Trophoblast cell (in vitro differentiated cells and primary cell): ENCODE measurements around the gene ATP8A2.

Source experiments
- DNase-seq, 2 donors: peaks; one replicate each; pipeline ENCODE4 v3.0.0-alpha.2; 2016
- H2AFZ ChIP-seq: 2 replicates; pipeline ENCODE4 v1.6.1; 2013; ENCODE audit warnings: low read length, moderate library complexity, mild to moderate bottlenecking; ENCODE audit not compliant: insufficient read depth, poor library complexity
- H2AK5ac ChIP-seq: 2 replicates; pipeline ENCODE4 v1.6.1; 2013; ENCODE audit warnings: mild to moderate bottlenecking, low read length
- H2BK120ac ChIP-seq: 2 replicates; pipeline ENCODE4 v1.6.1; 2013; ENCODE audit warnings: low read length, mild to moderate bottlenecking, moderate library complexity; ENCODE audit not compliant: insufficient read depth, poor library complexity
- H2BK12ac ChIP-seq: 2 replicates; pipeline ENCODE4 v1.6.1; 2013; ENCODE audit warnings: mild to moderate bottlenecking, low read length, moderate library complexity
- H2BK5ac ChIP-seq: 2 replicates; pipeline ENCODE4 v1.6.1; 2013; ENCODE audit warnings: low read length, low read depth, moderate library complexity, mild to moderate bottlenecking; ENCODE audit not compliant: poor library complexity
- H3K14ac ChIP-seq: 2 replicates; pipeline ENCODE4 v1.6.1; 2013; ENCODE audit warnings: mild to moderate bottlenecking, low read length
- H3K18ac ChIP-seq: 2 replicates; pipeline ENCODE4 v1.6.1; 2013; ENCODE audit warnings: mild to moderate bottlenecking, low read length
- H3K23ac ChIP-seq: 2 replicates; pipeline ENCODE4 v1.6.1; 2013; ENCODE audit warnings: low read length
- H3K27ac ChIP-seq: 2 replicates; pipeline ENCODE4 v1.5.1; 2013; ENCODE audit warnings: low read depth, mild to moderate bottlenecking, inconsistent platforms, low read length, moderate library complexity
- H3K27me3 ChIP-seq: 2 replicates; pipeline ENCODE4 v1.6.1; 2013; ENCODE audit warnings: inconsistent platforms, mild to moderate bottlenecking, low read length, moderate library complexity; ENCODE audit not compliant: insufficient read depth
- H3K36me3 ChIP-seq, 2 experiments: 1 replicate in 1 of 2; 2 replicates in 1 of 2; pipeline ENCODE4 v1.6.1; 2013; ENCODE audit warnings: low read length in 2 of 2, mild to moderate bottlenecking in 2 of 2, moderate library complexity in 1 of 2; ENCODE audit not compliant: insufficient read depth in 2 of 2, control insufficient read depth in 1 of 2
- H3K4ac ChIP-seq: 2 replicates; pipeline ENCODE4 v1.6.1; 2013; ENCODE audit warnings: low read depth, mild to moderate bottlenecking, low read length, moderate library complexity
- H3K4me1 ChIP-seq, 2 experiments: 1 replicate in 1 of 2; 2 replicates in 1 of 2; pipeline ENCODE4 v1.6.1; 2013; ENCODE audit warnings: low read length in 2 of 2, mild to moderate bottlenecking in 2 of 2, moderate library complexity in 1 of 2; ENCODE audit not compliant: insufficient read depth in 2 of 2, control insufficient read depth in 1 of 2
- H3K4me2 ChIP-seq: 2 replicates; pipeline ENCODE4 v1.6.1; 2013; ENCODE audit warnings: inconsistent platforms, mild to moderate bottlenecking, low read length, moderate library complexity
- H3K4me3 ChIP-seq: 2 replicates; pipeline ENCODE4 v1.5.1; 2013; ENCODE audit warnings: mild to moderate bottlenecking, low read depth, low read length, inconsistent platforms
- H3K79me1 ChIP-seq: one replicate; pipeline ENCODE4 v1.6.1; 2013; ENCODE audit warnings: low read length
- H3K79me2 ChIP-seq: 2 replicates; pipeline ENCODE4 v1.6.1; 2013; ENCODE audit warnings: low read length, mild to moderate bottlenecking; ENCODE audit not compliant: control insufficient read depth, insufficient read depth, poor library complexity
- H3K9ac ChIP-seq: 2 replicates; pipeline ENCODE4 v1.6.1; 2013; ENCODE audit warnings: mild to moderate bottlenecking, low read length
- H3K9me3 ChIP-seq: 2 replicates; pipeline ENCODE4 v1.6.1; 2013; ENCODE audit warnings: low read depth, mild to moderate bottlenecking, control low read depth, inconsistent platforms, low read length; ENCODE audit not compliant: insufficient read depth
- H4K12ac ChIP-seq: 2 replicates; pipeline ENCODE4 v1.6.1; 2013; ENCODE audit warnings: low read depth, mild to moderate bottlenecking, low read length, moderate library complexity
- H4K8ac ChIP-seq: 2 replicates; pipeline ENCODE4 v1.6.1; 2013; ENCODE audit warnings: low read depth, mild to moderate bottlenecking, low read length, moderate library complexity
- H4K91ac ChIP-seq: one replicate; pipeline ENCODE4 v1.6.1; 2013; ENCODE audit warnings: low read depth, mild to moderate bottlenecking, low read length, moderate library complexity
- WGBS: extraction: QIAGEN DNeasy Blood & Tissue Kit; methylation state at CpG from one replicate; pipeline ENCODE4 v1.1.7; 2013; ENCODE audit warnings: missing lambda C conversion rate; ENCODE audit not compliant: insufficient read length, insufficient coverage; ENCODE audit errors: extremely low coverage; 5-methylcytosine and 5-hydroxymethylcytosine counted together

ATP8A2 gene

DNA sequence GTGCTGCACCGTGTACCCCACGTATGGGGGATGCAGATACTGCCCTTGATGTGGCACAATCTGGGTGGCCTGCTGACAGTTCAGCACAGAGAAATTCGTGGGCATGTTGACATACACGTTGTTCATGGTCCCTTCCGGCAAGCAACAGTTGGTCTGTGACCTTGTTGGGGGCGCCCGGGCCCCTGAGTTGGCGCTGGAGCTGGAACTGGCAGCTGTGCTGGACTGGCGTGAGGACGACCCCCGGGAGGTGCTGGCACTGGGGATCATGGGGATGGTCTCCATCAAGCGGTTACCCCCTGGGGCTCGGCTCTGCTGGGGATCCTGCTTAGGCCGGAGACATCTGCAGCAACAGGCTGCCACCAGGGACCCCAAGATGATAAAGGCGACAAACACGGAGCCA lies 674.9 kb downstream of the ATP8A2 start:
- H2AK5ac ChIP-seq: no peak overlapping the region
- no peaks in the 10 kb centered on the region for H3K79me1 ChIP-seq
- H3K4me1 ChIP-seq: peaks cover 2 to 10% of the 10 kb centered on the region in 2 experiments
- H2BK12ac ChIP-seq: no peak overlapping the region
- no peaks in the 10 kb centered on the region for H3K79me2 ChIP-seq
- H4K8ac ChIP-seq: no peak overlapping the region
- H3K27ac ChIP-seq: no peak overlapping the region
- no peaks in the 10 kb centered on the region for H3K36me3 ChIP-seq
- no peak overlapping the region for H3K4me3 ChIP-seq
- no peak overlapping the region for H3K23ac ChIP-seq
- DNase-seq: no peak
- H3K9me3 ChIP-seq: peaks cover 2% of the 10 kb centered on the region
- H3K4me2 ChIP-seq: no peak overlapping the region
- no peak overlapping the region for H2BK120ac ChIP-seq
- H3K14ac ChIP-seq: no peak overlapping the region
- no CpG with 5 or more reads among the region's 16 CpGs for WGBS
- no peak overlapping the region for H2BK5ac ChIP-seq
- H4K12ac ChIP-seq: no peak overlapping the region
- no peak overlapping the region for H3K9ac ChIP-seq
- no peak overlapping the region for H3K4ac ChIP-seq
- no peak overlapping the region for H4K91ac ChIP-seq
- H3K18ac ChIP-seq: no peak overlapping the region
- H3K27me3 ChIP-seq: peaks cover 28% of the 10 kb centered on the region
- H2AFZ ChIP-seq: no peak overlapping the region

DNA sequence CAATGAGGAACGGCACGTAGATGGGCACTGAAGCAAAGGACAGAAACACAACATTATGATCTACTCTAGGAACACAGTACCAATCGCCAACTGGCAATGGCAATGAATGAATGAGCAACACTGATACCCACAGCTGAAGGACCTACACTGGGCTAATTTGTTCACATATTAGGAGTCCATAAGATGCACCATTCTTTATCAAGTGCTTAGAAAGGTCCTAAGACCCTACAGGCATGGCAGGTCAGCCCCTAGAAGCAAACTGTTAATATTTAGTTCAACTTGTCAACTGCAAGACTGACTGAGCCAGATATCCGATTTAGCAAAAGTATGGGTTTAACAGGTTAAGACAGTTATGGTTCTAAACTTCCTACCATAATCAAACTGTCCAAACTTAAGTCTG lies 675.3 kb downstream of the ATP8A2 start:
- WGBS: no CpG with 5 or more reads among the region's 4 CpGs
- no peak overlapping the region for H2BK5ac ChIP-seq
- H2BK120ac ChIP-seq: no peak overlapping the region
- H3K27ac ChIP-seq: no peak overlapping the region
- no peaks in the 10 kb centered on the region for H3K36me3 ChIP-seq
- no peak overlapping the region for H3K14ac ChIP-seq
- peaks cover 28% of the 10 kb centered on the region for H3K27me3 ChIP-seq
- no peaks in the 10 kb centered on the region for H3K79me1 ChIP-seq
- H2AFZ ChIP-seq: no peak overlapping the region
- H3K79me2 ChIP-seq: no peaks in the 10 kb centered on the region
- H3K4ac ChIP-seq: no peak overlapping the region
- H4K8ac ChIP-seq: no peak overlapping the region
- H3K9ac ChIP-seq: no peak overlapping the region
- no peak overlapping the region for H3K4me2 ChIP-seq
- H2AK5ac ChIP-seq: no peak overlapping the region
- no peak overlapping the region for H3K4me3 ChIP-seq
- H2BK12ac ChIP-seq: no peak overlapping the region
- H3K4me1 ChIP-seq: peaks cover 2 to 10% of the 10 kb centered on the region in 2 experiments
- H3K18ac ChIP-seq: no peak overlapping the region
- H4K12ac ChIP-seq: no peak overlapping the region
- DNase-seq: no peak
- no peak overlapping the region for H4K91ac ChIP-seq
- peaks cover 2% of the 10 kb centered on the region for H3K9me3 ChIP-seq
- no peak overlapping the region for H3K23ac ChIP-seq

GRCh38 chr13:26048741-26049140 lies 677.0 kb downstream of the ATP8A2 start:
- no peaks in the 10 kb centered on the region for H3K79me2 ChIP-seq
- H3K36me3 ChIP-seq: no peaks in the 10 kb centered on the region
- peaks cover 2 to 12% of the 10 kb centered on the region in 2 experiments for H3K4me1 ChIP-seq
- no peaks in the 10 kb centered on the region for H3K79me1 ChIP-seq
- H3K18ac ChIP-seq: no peak overlapping the region
- no peak overlapping the region for H4K91ac ChIP-seq
- H3K14ac ChIP-seq: no peak overlapping the region
- no peak overlapping the region for H3K9ac ChIP-seq
- no peak overlapping the region for H4K8ac ChIP-seq
- WGBS: no CpG with 5 or more reads among the region's 4 CpGs
- H2AFZ ChIP-seq: no peak overlapping the region
- peaks cover 28% of the 10 kb centered on the region for H3K27me3 ChIP-seq
- H2BK12ac ChIP-seq: no peak overlapping the region
- H3K9me3 ChIP-seq: peaks cover 2% of the 10 kb centered on the region
- no peak overlapping the region for H3K27ac ChIP-seq
- DNase-seq: no peak
- H3K4me3 ChIP-seq: no peak overlapping the region
- no peak overlapping the region for H2BK5ac ChIP-seq
- no peak overlapping the region for H2BK120ac ChIP-seq
- no peak overlapping the region for H3K4me2 ChIP-seq
- H3K23ac ChIP-seq: no peak overlapping the region
- H4K12ac ChIP-seq: no peak overlapping the region
- H2AK5ac ChIP-seq: no peak overlapping the region
- no peak overlapping the region for H3K4ac ChIP-seq

DNA sequence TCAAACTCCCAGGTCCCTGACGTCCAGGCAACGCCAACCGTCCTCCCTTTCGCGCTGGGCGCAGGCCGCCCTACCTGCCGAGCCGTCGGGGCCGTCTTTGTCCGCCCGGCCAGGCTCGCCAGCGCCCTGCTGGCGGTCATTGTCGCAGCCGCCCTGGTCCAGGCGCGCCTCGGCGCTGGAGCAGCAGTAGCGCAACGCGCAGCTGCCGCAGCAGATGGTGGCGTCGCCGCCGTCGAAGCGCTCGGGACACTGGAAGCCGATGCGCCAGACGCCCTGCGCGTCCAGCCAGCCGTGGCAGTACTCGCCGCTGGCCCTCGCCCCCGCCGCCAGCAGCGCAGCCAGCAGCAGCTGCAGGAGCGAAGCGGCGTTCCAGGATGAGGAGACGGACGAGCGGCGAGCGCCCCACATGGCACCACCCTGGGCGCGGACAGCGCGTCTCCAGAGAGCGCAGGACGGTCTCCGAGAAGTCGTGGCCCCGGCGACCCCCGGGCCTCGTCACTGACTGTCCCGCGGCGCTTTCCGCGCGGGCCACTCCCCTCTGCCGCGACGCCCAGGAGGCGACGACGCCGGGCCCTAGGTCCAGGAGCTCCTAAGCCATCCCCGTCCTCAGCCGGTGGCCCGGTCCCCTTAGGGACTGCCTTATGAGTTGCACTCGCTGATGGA lies 678.9 kb downstream of the ATP8A2 start:
- Histone ChIP-seq H3K23ac (no peak overlapping the region), H4K12ac (no peak overlapping the region), H3K36me3 (no peaks in the 10 kb centered on the region), H3K9me3 (peaks cover 2% of the 10 kb centered on the region), H3K14ac (no peak overlapping the region), H3K79me1 (no peaks in the 10 kb centered on the region), H2AK5ac (no peak overlapping the region), H3K27ac (no peak overlapping the region), H3K4me2 (peak overlapping the region; percentile 85), H4K8ac (no peak overlapping the region), H3K27me3 (peaks cover 28% of the 10 kb centered on the region), H3K4me1 (peaks cover 2 to 12% of the 10 kb centered on the region in 2 experiments), H2BK12ac (no peak overlapping the region), H2AFZ (no peak overlapping the region), H3K79me2 (no peaks in the 10 kb centered on the region), H3K18ac (no peak overlapping the region), H4K91ac (no peak overlapping the region), H3K4ac (no peak overlapping the region), H3K9ac (no peak overlapping the region), H2BK5ac (no peak overlapping the region), H3K4me3 (peak overlapping the region; percentile 8), H2BK120ac (no peak overlapping the region)
- WGBS: no CpG with 5 or more reads among the region's 82 CpGs
- DNase-seq: peak in 1 of 2 donors; percentile 39
